ENCODE results near the gene AP2A1.
"Not testable (repeated sequence)": the region's sequence is repeated elsewhere in the genome, so short reads cannot be mapped to it uniquely, and the experiment has no call there.

The AP2A1 gene

DNA sequence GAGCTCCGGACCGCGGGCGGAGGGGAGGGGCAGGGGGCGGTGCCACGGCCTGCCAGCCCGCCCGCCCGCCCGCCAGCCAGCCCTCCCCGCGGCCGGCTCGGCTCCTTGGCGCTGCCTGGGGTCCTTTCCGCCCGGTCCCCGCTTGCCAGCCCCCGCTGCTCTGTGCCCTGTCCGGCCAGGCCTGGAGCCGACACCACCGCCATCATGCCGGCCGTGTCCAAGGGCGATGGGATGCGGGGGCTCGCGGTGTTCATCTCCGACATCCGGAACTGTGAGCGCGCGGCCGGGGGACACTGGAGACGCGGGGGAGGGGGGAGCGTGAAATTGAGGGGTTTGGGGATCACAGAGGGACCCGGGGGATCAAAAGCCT, at the start of gene AP2A1:
Gene AP2A1 (plus strand): TSS at position 72 of the 370 bp plus-strand sequence. CDS start 133 bp downstream, at position 205.
- DNase-seq: no peak

DNA sequence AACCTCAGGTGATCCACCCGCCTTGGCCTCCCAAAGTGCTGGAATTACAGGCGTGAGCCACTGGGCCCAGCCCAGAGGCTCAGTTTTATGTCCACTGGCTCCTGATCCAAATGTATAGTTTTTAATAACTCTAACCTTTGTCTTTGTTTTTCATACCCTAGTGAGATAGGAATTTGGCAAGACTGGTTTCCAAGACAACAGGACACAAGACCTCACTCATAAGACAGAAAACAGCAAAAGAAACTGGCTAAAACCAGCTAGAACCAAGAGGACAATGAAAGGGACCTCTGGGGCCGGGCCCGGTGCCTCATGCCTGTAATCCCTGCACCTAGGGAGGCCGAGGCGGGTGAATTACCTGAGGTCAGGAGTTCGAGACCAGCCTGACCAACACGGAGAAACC, 48.3 kb upstream of the AP2A1 start:
- DNase-seq: no peak

DNA sequence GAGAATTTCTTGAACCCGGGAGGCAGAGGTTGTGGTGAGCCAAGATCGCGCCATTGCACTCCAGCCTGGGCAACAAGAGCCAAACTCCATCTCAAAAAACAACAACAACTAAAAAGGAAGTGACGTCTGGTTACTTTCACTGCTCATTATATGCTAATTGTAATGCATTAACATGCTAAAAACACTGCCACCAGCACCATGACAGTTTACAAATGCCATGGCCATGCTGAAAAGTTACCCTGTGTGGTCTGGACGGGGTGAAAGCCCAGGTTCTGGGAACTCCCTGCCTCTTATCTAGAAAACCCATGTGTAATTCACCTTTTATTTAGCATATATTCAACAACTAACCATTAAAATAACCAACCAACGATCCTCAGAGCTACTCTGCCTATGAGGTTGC, 47.8 kb upstream of the AP2A1 start:
- peak; percentile 3 for DNase-seq

DNA sequence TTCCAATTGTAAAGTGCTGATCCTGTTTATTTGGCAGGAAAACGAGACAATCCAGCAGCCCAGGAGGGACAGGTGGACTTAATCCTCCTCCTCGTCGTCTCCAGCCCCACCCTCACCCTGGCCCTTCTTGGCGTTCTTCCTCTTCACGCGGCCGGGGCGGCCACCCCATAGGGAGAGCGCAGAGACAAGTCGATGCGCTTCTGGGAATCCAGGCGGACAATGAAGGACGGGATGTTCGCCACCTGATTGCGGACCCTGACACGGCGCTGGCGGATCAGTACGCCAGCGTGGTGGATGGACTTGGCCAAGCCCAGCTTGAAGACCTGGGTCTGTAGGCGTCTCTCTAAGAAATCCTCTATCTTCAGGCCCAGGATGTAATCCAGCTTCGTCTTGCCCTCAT, 47.4 kb upstream of the AP2A1 start:
- not testable (repeated sequence) for DNase-seq

DNA sequence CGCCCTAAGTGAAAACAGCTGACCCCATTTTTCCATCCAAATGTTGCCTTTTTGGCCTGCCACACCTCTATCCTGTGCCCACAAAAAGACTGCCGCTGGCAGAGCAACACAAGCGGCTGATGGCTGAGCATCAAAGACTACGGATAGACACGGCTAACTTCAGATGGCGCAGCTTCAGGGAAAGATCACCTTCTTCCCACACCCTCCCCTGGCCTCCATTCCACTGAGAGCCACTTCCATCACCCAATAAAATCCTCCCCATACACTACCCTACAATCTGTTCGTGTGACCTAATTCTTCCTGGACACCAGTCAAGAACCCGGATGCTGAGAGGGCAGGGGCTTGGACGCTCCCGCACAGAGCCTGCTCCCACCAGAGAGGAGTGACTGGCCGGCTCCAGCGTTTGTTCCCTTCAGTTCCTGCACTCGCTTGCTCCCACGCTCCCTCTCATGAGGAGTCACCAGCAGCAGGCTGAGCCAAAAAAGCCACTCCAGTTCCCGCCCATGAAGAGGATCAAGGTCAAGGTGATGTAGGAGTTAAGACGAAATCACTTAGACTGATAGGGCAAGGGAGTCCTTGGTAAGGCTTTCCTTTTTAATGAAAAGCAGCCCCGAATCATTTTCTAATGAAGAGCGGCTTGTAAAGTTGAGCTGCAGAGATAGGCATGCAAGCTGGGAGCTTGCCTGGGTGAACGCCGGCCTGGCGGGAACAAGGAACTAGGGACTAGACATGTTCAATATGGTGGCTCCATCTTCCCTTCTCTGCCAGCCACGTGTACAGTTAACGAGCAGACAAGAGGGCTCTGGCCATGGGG, 39.4 kb upstream of the AP2A1 start:
- DNase-seq: no peak

DNA sequence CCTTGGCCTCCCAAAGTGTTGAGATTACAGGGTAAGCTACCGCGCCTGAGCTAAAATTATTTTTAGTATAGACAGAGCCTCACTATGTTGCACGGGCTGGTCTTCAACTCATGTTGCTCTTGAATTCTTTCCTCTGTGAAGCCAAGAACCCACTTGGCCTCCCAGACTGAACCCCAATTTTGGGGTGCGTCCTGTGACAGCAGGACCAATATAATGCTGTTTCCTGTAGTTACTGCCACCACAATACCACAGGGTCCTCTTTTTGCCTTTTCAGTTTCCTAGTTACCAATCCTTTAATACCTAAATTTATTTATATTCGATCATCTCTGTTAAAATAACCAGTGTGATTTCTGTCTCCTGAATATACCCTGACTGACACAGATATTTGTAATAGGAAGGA, 36.6 kb upstream of the AP2A1 start:
- DNase-seq: no peak

DNA sequence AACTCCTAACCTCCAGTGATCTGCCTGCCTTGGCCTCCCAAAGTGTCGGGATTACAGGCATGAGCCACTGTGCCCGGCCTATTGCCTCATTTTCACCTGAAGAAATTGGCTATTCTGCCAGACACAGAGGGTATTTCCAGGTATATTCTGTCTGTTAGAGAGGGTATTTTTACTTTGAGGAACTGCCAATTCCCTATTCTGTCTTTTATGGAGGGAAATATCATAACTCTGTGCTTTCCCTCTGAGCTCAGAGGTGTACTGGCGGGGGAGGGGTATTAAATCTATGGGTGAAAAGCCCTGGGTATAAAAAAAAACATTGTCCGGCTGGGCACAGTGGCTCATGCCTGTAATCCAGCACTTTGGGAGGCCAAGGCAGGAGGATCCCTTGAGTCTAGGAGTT, 28.5 kb upstream of the AP2A1 start:
- no peak for DNase-seq

DNA sequence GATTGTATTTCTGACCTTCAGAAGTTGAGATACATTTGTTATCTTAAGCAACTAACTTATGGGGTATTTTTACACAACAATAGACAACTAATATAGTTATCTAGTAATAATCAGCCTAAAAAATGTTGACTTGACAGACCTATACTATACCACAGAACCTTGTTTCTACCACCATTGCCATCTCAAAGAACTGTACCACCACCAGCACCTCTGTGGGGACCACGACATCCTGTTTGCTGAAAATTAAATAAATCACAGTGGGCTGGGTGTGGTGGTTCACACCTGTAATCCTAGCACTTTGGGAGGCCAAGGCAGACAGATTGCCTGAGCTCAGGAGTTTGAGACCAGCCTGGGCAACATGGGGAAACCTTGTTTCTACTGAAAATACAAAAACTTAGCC, 27.7 kb upstream of the AP2A1 start:
- DNase-seq: no peak

DNA sequence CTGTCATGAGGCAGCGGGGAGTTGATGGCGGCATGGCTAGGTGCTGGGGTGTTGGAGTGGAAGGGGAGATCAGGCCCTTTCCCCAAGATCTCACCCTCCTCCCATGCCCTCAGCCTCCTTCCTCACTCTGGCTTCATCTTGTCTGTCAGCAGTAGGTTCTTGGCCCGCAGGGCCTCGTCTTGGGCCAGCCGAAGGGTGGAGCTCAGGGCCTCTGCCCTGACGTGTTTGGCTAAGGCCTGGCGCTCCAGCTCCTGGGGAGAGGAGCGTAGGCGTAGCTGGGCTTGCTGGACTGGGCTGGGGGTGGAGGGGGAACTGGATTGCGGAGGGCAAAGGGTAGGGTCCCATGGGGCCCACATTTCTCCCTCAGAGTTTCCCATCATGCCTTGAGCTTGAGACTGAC, 26.9 kb upstream of the AP2A1 start:
- DNase-seq: no peak

DNA sequence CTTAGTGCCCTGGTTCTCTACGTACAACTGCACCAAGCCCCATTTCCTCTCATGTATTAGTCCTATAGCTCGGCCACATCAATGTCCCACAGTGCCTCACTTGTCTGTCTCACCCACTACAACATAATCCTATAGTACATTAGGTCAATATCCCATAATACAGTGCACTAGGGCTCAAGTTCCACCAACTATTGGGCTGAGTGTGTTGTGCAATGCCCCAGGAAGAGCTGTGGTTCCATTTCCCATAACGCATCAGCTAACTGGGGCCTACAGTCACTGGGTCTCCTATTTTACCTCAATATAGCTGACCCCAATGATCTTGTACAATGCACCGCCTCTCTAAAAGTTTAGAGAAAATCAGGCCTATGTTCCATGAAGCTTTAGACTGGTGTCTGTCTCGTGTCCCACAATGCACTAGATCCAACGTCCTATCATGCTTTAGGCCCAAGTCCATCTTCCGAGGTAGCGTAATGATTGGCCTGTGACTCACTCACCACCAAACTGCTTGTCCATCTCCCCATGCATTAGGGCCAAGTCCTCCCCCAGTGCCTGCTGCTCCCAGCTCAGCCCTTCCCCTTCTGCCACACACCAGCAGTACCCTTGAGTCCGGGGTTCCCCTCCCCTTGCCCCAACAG, 25.5 kb upstream of the AP2A1 start:
- DNase-seq: no peak

DNA sequence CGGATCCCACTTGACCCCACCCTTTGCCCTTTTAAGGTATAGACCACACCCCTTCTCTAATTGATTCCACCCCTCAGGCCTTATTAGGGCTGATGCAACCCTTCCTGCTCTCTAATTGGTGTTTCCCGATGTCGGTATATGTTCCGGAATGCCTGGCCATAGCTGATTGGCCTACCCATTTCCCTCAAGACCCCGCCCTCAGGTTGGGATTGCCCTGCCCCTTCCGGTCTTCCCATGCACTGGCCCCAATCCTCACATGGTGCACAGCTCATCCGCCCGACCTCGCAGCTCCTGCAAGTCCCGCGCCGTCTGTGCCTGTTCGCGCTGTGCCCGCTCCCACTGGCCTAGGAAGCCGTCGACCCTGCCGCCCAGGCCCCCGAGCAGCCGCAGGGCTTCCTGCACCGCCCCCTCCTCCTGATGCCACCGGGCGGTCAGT, 21.8 kb upstream of the AP2A1 start:
- DNase-seq: no peak

DNA sequence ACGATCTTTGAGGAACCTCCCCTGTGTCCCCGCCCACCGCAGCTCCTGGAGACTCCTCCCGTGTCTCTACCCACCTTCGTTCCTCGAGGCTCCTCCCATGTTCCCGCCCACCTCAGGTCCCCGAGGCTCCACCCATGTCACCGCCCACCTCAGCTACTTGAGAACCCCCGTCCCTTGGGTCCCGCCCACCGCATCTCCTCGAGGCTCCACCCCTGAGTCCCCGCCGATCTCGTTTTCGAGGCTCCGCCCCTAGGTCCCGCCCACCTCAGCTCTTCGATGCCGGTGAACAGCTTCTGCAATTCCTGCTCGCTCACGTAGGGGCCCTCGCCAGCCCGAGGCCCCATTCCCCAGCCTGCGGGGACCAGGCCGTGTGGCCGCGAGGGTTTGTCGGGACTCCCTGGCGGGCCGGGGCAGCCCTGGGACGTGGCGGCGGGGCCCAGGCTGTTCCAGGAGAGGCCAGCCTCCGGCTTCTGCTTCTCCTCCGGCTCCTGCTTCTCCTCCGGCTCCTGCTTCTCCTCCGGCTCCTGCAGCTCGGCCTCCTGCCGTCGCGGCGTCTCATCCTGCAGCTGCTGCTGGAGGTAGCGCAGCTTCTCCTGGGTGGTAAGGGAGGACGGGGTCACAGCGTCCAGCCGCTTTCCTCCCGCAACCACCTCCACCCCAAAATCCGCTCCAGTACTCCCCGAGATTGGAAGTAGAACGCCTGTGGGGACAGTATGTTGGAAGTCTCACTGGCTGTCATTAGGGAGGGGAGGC, 20.4 kb upstream of the AP2A1 start:
- peak; percentile 67 for DNase-seq

DNA sequence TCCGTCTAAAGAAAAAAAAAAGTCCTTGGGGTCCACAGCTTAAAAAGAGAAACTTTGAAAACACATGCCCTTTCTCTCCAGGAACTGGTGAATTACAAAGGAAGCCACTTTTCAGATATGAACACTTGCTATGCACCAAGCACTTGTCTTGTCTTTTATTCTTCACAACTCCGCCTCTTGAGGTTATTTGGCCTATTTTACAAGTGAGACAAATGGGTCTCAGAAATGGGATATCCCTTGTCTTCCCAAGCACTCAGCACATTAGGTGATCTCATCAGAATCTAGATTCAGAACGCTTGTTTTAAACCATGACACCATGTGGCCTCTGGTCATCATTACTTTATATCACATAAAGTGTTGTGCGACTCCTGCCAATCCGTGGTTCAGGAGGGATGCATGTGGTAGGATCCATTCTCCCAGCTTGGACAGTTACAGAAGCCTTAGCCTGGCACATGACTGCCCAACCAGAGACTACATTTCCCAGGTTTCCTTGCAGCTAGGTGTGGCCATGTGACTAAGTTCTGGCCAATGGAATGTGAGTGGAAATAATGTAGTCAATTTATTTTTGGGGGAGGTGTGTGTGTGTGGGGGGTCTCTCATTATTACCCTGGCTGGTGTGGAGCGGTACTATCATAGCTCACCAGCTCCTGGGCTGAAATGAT, 17.6 kb upstream of the AP2A1 start:
- DNase-seq: no peak

DNA sequence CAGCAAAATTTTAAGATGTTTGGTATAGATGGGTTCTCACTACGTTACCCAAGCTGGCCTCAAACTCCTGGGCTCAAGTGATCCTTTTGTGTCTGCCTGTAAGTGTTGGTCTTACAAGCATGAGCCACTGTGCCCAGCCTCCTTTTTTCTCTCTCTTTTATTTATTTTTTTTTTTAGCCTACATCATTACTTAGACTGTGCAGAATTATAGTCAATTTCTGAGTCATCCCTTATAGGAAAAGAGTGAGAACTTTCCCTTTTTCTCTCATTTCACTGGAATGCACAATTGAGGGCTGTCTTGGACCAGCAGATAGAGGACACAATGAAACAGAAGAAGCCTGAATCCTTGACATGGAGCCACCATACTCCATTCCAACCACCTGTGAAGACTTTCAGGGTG, 17.0 kb upstream of the AP2A1 start:
- no peak for DNase-seq

DNA sequence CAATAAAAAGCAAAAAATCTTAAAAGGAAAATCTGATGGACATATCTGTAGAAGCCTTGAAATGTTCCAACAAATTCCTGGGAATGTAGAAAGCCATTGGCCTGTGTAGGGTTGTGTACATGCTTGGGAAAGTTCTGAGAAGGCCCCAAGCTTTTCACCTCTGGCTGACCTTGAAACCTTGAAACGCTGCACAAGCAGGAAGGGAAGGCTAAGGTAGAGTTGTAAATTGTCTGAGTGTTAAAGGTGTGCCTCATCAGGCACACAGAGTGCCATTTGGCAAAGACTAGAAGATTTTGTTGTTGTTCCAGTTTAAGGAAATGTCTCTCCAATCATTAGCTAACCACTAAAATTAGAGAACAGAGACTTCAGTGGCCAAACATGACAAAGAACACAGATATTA, 14.1 kb upstream of the AP2A1 start:
- no peak for DNase-seq

DNA sequence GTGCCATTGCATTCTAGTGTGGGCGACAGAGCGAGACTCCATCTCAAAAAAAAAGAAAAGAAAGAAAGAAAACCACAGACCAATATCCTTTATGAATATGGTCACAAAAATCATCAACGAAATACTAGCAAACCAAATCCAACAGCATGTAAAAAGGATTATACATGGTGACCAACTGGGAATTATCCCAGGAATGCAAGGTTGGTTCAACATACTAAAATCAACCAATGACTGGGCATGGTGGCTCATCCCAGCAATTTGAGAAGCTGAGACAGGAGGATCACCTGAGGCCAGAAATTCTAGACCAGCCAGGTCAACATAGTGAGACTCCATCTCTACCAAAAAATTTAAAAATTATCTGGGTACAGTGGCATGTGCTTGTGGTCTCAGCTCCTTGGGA, 10.8 kb upstream of the AP2A1 start:
- no peak for DNase-seq

DNA sequence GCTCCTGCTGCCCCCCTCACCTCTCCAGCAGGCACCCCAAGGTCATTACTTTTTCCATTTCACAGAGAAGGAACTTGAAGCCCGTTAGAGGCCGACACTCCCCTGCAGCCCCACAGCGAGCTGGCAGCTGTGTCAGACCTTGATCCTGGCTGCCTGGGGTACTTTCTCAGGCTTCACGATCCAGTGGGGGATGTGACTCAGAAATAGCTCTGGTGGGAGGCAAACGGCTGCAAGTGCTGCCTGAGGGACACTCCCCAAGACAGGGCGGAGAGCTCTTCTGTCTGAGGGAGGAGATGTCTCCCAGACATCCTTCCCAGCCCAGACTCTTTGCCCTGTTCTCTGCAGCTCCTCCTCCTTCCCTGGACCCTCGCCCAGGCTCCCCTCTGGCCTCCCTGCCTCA, 8.5 kb upstream of the AP2A1 start:
- no peak for DNase-seq

DNA sequence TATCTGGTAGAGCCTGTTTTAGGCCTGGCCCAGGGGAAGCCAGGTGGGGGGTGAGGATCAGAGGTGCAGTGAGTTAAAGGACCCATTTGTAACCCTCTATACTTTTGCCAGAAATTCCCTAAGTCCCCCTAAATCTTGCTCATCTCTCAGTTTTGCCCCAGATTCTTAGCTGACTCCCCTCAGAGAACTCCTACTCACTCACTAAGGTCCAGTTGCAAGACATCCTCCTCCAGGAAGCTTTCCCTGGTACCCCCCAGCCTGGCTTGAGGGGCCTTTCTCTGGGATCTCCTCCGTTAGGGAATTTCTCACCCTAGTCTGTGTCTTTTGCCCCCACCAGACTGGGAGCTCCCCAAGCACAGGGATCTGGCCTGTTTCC, 5.6 kb upstream of the AP2A1 start:
- DNase-seq: no peak

DNA sequence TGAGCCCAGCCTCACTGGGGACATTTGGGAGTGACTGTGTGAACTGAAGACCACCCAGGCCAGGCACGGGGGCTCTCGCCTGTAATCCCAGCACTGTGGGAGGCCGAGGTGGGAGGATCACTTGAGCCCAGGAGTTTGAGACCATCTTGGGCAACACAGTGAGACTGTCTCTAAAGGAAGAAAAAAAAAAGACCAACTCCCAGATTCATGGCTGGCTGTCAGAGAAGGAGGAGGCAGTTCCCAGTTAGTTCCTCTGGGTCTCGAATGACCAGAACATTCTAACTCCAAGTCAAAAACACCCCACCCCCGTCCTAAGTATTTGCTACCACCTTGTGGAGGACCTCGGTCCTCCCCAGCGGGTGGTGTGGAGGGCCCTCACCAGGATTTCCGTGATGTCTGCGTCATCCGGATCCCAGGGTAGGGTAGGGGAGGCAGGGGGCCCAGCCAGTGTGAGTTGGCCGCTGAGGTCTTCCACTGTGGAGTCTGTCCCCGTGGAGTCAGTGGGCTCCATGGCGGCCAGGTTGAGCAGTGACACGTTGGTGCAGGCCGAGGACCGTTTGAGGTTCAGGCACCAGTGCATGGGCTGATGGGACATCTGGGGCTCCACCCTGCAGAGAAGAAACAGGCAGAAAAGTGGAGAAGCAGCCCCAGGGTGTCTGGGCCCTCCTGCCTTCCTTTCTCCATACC, 5.0 kb upstream of the AP2A1 start:
- DNase-seq: no peak

DNA sequence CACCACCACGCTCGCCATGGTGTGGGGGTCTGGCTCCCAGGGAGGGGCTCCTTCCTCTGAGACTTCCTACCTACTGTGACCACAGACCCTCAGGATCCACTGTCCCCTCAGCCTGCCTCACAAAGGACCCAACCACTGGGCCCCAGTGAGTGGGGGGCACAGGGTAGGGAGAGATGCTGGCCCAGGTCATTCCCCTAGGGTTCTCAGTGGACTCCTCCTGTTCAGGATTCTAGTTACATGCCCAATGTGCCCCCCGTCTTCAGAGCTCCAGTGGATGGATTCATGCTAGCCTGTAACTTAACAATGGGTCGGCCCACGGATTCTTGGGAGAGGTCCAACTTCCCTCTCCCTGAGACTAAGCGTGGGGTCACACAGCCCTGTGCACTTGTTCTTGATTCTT, 3.6 kb upstream of the AP2A1 start, which contains the start of gene TSKS:
Gene TSKS (minus strand): TSS at position 77 of the 400 bp plus-strand sequence. CDS start 59 bp downstream, at position 18.
- DNase-seq: no peak

DNA sequence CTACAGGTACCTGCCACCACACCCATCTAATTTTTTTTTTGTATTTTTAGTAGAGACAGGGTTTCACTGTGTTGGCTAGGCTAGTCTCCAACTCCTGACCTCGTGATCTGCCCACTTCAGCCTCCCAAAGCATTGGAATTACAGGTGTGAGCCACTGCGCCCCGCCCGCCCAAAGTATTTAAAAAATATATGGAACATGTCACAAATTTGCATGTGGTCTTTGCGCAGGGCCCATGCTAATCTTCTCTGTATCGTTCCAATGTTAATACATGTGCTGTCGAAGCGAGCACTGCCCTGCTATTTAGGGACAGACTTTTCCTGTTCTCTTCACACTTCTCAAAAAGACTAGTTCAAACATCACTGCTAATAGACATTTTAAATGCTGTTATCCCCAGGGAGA, 2.5 kb upstream of the AP2A1 start:
- no peak for DNase-seq

DNA sequence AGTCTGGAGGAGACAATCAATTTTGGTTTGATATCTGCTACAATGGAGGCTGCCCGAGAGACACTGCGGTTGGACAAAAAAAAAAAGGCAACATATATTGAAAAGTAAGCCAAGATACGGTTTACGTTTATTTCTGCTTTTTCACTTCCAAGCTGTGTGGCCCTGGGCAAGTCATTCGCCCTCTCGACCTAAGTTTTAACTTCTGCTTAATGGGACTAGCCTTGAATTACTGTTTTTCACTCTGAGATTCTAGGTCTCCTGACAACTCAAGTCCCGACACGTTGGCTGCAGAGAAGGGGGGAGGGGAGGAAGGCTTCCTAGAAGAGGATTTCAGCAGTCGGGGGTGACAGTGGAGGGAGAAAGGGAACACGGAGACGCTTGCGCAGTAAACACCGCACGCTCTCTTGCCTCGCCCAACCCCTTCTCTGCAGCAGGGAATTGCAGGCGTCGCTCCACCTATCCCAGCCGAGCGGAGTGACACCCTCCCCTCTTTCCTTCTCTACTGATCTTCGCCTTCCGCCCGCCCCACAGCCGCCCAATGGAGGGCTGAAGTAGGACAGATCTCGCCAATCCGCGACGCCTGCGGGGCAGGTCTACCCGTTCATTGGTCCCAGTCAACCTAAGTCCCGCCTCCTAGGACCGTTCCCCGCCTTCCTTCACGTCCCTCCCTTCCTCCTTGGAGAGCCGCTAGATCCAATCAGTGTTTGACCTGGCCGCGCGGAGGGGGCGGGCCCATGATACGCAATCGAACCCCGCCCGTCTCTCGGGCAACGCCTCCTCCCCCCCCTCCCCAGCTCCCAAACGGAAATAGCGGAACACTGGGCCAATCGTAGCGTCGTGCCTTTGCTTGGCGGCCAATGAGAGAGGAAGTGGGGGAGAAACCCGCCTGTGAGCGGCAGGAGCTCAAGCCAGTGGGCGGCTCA, 533 bp upstream of the AP2A1 start:
- peak; percentile 100 for DNase-seq

All from CD4-positive, alpha-beta T cell treated with Interleukin-21 for 1 hour (primary cell).